Endothelial cell of hepatic sinusoid (primary cell): ENCODE measurements around the gene DCT.

Experiments
- in situ Hi-C: cut with HindIII; loops from 2 replicates; pipeline ENCODE4 v1.10.0; 2017; ENCODE audit warnings: low sequenced_read_pairs

Gene DCT

DNA sequence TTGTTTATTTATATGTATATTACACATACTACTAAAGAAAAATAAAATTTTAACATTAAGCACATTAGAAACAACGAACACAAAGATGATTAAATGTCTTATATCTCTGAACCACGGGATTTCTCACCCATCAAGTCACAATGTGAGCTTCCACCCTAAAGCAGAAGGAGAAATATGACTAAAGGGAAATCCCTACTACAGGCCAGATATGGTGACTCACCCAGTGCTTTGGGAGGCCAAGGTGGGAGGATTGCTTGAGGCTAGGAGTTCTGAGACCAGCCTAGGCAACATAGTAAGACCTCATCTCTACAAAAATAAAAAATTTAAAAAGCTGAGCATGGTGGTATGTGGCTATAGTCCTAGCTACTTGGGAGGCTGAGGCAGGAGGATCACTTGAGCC, 24.6 kb downstream of the DCT start:
- in situ Hi-C loops, result no loop called here

DNA sequence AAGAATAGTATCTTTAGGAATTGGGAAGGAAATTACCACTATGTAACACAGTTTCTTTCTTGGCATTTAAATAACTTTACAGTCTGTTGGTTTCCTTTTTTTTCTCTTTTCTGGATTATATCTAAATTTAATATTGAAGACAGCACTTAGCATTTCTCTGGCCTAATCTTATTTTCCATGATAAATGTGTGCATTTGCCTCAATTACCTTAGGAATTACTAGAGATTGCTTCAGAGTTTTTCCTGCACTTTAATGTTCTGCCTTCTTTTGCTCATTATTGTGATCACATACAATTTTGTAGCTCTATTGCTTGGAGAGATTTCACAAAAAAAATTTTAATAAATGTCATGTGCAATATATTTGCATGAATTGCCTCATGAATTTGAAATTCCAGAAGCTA, 25.1 kb downstream of the DCT start:
- in situ Hi-C loops, result no loop called here

DNA sequence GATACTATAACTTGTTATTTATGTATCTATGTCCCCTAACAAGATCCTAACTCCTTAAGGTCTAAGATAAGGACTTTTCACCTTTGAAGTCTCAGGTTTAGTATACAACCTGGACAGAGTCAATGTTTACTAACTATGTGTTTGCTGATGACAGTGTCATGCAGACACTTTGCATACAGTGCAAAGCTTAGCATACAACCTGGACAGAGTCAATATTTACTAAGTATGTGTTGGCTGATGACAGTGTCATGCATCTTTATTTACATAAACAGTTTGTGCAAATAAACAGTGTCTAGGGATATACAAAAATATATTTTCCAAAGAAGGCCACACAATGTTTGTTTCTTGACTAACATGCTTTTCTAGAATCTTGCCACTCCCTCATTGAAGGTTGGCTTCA, 34.7 kb downstream of the DCT start:
- in situ Hi-C loops, result no loop called here

DNA sequence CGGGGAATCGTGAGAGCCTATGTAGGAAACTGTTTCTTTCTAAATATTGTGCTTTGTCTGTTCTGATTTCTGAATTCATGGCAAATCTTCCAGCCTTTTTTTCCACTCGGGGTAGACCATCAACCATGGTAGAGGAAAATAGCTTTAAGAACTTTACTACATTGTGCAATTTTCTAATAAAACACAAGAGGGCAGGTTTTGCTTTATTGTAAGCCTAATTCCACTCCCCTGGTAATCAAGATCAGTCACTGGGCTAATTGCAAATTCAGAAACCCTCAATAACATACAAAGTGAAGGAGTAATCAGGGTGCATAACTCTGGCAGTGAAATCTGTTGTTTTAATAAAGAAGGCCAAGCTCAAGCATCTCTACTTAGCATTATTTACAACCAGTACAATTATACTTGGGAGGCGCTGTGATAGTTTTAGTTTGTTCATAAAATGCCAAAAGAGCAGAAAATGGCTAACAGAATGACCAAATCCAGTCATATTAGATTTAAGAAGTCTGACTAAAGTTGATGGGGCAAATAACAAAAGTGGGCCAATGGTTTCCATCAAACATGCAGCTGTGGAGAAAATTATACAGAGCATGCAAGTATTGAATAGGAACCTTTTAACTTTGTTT, 43.8 kb downstream of the DCT start:
- in situ Hi-C loops, result no loop called here

DNA sequence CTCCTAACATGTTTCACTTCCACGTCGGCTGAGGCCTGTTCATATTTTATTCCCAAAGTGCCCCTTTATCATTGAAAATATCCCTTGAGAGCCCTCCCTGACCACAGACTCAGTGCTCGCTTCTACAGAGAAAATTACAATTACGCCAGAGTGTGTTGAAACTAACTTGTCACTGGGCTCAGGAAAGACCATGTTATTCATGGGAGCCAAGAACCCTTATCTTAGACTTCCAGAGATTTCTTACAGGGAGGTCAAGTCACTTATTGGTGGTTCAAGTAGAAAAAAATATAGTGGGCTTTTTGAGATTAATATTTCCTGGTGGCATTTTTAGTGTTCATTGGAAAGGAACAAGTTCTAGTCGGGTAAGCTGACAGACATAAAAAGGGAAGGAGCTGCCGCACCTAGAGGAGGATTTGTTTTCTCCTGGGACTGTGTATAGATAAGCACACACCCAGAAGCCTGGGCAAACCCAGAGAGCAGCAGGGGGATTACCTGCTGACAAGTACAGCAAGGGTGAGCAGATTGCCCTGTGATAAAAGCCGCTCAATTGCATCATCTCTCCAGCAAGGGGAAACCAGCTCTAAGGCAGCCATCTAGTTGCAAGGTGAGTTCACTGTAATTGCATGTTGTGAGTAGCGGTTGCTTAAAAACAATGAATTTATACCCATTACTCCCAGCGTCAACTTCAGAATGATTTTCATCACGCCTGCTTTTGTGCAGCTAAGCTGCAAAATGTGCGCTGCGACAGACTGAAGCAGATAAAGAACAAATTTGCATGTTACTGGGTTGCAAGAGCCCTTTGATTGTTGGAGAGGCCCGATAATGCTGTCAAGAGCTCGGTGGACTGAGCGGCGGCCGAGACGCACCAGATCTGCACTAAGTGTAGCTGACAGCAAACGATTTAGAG, 46.2 kb downstream of the DCT start:
- in situ Hi-C loops, result no loop called here

DNA sequence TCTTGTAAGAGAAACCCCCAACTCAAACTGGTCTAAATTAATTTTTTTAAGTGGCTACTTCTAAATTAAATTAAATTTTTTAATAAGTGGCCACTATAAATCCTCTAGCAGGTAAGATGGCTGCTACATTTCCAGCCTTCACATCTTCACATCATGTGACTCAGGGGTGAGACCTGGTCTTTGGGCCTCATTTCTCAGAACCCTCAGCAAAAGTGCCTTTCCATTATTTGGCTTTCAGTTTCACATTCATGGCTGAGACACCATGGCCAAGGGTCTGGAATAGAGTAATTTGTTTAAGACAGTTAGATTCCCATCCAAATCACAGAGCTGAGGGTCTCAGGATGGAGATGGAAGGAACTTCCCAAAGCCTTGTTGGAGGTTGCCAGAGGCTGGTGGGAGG, 47.5 kb downstream of the DCT start:
- in situ Hi-C loops, result no loop called here

DNA sequence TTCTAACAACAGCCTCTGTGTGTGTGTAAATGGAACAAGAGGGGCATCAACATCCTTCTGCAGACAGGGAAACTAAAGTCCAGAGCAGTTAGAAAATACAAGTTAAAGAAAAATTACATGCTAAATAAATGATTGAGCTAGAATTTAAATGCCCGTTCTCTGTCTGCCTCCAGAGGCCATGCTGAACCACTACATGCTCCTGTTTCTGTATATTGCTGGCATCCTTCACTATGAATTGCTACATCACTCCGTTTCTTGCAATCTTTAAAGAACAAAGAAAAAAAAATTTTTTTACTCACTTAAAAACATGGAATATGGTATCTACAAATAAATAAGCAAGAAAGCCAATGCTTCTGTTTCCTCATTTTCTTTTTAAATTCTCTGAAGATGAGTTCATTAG, 47.9 kb downstream of the DCT start:
- in situ Hi-C loops, result no loop called here

DNA sequence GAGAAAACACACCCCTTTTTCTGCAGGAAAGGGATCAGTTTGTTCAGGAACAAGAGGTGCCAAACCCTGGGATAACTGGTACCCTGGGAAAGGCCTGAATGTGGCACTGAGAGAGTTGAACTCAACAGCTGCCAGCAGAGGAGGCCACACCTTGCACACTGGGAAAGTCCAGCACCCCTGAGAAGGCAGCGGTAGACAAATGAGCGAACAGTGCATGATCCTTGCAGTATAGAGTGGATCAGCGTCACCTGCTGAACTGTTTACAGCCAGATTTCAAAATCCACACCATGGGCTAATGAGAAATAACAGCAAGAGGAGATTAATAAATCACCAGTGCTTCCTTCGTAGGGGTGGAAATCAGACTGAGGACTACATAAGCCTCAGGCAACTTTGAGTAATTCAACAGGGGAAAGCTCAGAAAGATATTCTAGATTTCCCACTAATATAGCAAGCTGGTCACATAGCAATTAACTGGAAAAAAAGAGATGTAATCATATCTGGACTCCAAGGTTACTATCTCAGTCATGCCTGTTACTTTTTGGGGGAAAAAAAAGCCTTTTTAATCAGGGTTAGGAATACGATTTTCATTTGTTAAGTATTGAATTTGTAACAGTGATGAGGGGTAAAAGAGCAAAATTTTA, 52.0 kb downstream of the DCT start:
- in situ Hi-C loops, result no loop called here

DNA sequence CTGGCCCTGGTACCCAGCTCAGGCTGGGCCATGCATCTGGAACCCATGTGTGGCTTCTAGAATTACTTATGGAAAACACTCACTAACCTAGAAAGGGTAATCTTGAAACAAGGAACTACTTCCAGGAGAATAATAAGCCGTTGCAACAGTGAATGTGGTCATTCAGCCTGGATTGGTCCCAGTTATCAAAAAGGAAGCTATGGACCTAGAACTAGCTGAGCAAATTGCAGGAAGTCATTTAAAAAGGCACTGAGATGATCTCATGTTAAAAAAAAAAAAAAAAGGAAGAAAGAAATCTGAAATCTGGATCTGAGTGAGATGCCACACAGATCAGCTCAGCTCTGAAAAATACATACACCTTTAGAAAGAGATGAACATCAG, 59.6 kb downstream of the DCT start:
- in situ Hi-C loops, result no loop called here

DNA sequence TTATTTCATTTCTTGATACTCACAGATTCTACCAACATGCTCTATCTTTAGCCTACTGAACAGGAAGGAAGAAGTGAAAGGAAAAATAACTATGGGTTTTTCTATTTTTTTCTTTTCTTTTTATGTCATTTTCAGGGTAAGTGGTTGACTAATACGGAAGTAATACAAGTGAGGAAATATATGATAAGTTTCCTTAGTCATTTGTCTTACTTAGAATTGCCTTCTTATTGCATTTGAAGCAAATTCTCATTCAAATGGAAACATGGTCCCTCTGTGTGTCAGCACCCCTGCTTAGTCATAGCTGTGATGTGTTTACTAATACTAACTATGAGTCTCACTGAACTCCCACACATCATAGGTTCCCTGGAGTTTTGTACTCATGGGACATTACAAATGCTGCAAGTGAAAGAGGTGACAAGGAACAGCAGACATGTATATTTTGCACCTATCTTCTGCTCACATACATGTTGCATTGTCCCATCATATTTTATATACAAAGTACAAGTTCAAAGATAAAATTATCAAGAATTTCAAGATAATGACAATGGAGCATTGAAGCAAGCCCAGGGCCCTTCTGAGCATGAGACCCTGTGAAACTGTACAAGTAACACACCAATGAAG, 60.1 kb downstream of the DCT start:
- in situ Hi-C loops, result no loop called here

DNA sequence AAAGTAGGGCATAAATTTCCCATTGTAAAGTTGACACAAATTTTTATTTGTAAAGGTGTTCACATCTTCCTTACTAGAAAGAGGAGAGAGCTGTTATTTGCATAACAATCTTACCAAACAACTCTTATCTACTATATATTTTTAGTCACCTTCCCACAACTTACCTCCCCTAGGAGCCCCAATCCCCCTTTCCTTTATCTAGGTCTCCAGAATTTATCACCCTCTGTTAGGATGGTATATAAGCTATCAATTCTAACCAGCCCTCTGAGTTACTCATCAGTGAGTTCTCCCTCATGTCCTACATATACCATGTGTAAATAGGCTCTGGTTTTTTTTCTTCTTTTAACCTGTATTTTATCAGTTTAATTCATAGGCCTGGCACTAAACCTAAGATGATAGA, 62.2 kb downstream of the DCT start:
- in situ Hi-C loops, result no loop called here

DNA sequence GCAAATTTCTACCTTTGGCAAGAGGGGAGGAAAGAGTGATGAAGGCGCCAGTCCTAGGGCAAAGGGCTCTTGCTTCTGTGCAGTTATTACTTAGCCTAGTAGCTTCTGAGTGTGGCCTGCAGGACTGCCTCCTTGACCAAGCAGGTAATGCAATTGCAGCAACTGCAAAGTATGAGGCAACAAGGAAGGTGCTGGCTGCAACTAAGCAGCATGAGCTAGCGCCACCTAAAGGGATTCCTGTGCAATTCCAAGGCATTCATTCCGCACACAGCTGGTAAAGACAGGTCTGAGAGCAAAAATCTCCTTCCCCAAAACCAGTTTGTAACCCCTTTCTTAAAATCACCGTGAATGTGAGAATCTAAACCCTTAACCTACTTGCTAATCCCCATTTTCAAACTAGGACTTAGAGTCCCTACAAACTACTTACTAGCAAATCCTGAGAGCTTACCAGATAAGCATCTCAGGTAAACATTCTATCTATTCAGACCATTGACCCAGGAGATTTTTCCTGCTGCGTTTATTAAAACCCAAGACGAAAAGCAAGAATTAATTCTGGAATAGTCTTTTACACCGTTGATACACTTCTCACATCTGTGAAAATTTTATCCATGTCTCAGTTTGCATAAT, 62.9 kb downstream of the DCT start:
- in situ Hi-C loops, result no loop called here

DNA sequence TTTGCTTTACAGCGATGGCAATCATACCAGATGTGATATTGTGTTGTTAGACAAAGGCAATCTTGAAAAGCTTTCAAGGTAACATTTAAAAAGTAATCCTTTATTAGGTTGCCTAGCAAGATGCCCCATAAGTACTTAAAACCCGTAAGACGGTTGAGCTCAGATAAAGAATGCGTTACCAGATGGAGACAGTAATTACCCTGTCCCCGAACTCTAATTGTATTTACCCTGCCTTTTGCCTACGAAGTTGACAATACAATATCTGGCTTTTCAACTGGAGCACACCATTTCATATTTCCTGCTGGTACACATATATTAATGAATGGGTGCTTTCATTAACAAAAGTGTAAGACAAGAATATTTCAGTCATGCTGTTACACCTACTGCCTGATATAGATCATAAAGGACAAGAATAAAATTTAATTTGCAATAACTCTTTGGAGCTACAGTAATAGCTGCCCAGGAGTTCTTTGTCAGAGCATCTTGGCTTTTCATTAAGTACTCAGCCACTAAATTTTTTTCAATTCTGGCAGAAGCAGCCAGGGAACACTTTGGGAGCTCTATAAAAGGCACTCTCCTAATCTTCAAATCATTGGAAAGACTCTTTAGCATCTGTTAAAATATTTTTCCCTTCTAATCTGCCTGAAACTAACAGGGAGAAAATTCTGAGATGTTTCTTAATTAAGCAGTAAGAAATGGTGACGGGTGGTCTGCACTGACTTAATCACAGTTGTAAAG, 63.8 kb downstream of the DCT start:
- in situ Hi-C loops, result no loop called here

DNA sequence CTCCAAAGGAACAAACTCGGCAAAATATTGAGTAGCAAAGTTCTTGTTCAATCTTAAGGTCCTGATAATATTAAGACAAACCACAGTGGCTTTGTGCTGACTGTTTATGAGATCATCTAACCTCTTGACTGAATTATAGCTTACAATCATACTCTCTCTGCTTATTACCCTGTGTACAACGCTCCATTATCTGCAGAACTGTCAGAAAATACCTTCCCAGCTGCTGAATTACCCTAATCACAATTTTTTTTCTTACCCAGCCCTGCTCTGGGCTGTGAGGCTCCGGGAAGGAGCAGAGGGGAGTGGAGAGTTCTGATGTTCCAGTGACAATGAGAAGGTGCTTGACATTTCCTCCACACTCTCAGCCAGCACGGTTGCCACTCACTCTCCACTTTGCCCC, 64.8 kb downstream of the DCT start:
- in situ Hi-C loops, result no loop called here

DNA sequence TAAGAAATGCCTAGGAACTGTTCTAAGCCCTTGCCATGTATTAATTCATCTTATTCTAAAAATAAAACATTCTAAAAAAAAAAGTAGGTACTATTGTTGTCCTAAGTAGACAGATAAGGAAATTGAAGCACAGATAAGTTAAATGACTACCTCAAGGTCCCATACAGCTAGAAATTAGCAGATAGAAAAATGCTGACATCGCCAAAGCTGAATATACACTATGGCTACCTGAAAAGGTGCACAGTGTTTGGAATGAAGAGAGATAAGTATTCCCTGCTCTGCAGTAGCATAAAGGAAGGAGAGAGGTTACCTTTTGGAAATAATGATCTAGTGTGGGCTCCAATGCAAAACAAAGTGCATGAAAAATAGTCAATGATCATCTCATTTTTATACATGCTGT, 65.3 kb downstream of the DCT start:
- in situ Hi-C loops, result no loop called here

DNA sequence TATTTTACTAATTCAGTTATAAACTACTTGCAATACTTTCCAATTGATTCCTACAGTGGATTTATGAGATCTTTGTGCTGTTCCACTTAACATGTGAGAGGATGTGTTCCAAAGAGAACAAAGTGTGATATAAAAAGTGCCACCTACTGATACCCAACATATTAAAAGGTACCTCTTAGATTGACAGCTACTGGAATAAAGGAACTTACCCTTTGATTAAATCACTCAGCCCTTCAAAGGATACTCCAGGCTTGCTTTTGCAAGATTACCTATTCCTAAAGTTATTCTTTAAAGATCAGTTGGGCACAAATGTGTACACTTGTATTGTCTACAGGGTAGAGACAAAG, 65.9 kb downstream of the DCT start:
- in situ Hi-C loops, result no loop called here

DNA sequence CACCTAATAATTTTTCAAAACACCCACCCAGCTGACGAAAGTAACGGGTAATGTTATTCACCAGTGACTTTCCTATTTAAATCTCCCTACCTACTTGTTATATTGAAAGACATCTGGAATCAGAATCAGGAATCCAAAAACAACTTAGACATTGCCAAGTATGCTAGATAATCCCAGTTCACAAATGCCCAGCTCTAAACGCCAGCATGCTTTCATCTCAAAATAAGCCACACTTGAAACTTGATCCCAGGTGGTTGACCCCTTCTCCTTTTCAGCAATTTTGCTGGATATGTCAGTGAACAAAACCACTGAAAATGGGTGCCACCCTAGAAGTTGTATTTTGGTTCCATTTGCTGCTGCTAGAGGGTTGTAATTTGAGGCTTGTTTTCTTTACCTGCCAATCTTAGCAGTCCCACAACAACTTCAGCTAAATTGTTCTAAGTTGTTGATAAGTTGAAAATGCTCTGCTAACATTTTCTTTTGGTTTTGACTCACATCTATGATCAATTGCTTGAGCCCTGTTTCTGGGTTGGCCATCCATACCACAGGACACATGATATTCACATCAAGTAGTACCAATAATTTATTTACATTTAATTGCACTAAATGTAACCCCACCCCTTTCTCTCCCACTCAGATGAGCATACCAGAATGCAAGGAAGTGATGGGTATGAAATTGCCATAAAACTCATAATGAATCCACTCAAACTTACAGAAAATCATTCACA, 66.4 kb downstream of the DCT start:
- in situ Hi-C loops, result no loop called here

DNA sequence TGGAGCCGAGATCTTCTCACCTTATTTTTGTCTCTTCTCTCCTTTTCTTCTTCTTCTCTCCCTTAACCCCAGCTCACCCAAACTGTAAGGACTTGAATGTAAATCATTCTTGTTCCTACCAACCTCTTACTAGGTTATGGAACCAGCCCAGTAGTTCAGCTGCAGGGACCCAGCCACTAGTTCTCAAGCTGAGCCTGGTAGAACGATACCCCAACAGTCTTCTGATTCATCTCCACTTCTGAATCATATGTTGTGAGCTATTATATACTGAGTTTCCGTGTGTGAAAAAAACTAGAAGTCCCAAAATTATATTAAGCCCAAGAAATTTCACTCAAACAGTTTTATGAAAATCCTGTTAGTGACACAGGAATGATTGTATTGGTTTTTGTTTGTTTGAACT, 67.7 kb downstream of the DCT start:
- in situ Hi-C loops, result no loop called here

DNA sequence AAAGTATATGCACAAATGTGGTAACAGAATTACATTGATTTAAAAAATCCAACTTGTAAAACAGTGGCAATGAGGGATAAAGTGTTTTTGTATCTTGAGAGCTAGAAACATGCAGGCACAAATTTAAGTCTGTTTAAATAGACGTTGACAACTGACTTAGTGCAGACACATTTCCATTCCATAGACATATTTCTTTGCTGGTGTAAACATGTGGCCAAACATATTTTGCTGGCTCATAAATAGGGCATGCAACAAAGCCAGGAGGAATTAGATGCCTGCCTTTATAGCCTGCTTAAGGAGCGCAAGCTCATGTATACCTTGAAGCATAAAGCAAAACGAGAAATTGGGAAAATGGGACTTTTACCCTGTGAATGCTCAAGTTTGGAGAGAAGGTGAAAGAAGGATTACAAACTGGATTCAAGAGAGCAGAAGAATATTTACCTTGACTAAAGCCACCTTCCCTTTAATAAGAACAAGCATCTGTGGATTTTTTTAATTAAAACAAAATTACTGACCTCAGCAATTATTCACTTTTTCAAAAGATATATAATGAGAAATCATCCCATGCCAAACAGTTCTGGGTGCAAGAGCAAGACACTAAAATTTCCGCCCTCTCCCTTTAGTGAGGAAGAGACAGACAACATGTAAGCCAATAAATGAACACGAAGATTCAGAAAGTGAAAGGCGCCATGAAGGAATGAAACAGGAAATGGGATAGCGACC, 71.0 kb downstream of the DCT start:
- in situ Hi-C loops, result no loop called here
